Mucosa of stomach (tissue), 1 donor: ENCODE measurements around the gene SLC13A4.
"Not testable (repeated sequence)": the region's sequence is repeated elsewhere in the genome, so short reads cannot be mapped to it uniquely, and the experiment has no call there.

ENCODE experiments used
- H3K27me3 ChIP-seq: one replicate; pipeline ENCODE4 v1.7.0; 2013; ENCODE audit warnings: mild to moderate bottlenecking, low read length; ENCODE audit not compliant: control insufficient read depth, insufficient read depth
- H3K36me3 ChIP-seq: one replicate; pipeline ENCODE4 v1.7.0; 2013; ENCODE audit warnings: low read length; ENCODE audit not compliant: control insufficient read depth, insufficient read depth
- H3K4me1 ChIP-seq: one replicate; pipeline ENCODE4 v1.7.0; 2013; ENCODE audit warnings: mild to moderate bottlenecking, low read length; ENCODE audit not compliant: control insufficient read depth, insufficient read depth
- H3K4me3 ChIP-seq: one replicate; pipeline ENCODE4 v1.7.0; 2013; ENCODE audit warnings: low read length
- H3K9ac ChIP-seq: one replicate; pipeline ENCODE4 v1.7.0; 2013; ENCODE audit warnings: mild to moderate bottlenecking, low read length, moderate library complexity
- H3K9me3 ChIP-seq: one replicate; pipeline ENCODE4 v1.7.0; 2013; ENCODE audit warnings: mild to moderate bottlenecking, low read length, moderate library complexity; ENCODE audit not compliant: control insufficient read depth
- donor health status: Pancreatic carcinoma.

The SLC13A4 gene

GRCh38 chr7:135644729-135645128 is 83.3 kb downstream of the SLC13A4 start:
- no peaks in the 10 kb centered on the region for H3K9me3 ChIP-seq
- no peak overlapping the region for H3K9ac ChIP-seq
- H3K27me3 ChIP-seq = no peaks in the 10 kb centered on the region
- H3K36me3 ChIP-seq = peaks cover 3% of the 10 kb centered on the region
- no peak overlapping the region for H3K4me3 ChIP-seq
- H3K4me1 ChIP-seq = no peaks in the 10 kb centered on the region

DNA sequence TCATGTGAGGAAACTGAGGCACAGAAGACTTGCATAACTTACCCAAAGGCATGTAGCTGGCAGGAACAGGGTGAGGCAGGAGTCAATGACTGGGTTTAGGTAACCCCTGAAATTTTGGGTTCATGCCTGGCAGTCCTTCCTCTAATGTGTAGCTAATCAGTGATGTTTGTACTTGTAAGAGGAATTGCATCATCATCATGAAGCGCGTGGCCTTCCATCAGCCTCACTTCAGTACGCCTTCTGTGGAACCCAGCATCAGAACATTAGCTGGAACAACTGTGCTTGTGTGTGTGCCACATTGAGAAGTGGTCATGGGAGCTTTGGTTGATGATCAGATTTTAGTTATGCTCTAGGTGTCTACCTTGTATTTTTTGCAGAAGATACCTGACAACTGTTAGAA is 83.8 kb downstream of the SLC13A4 start:
- H3K4me3 ChIP-seq = no peak overlapping the region
- H3K36me3 ChIP-seq = peaks cover 3% of the 10 kb centered on the region
- no peak overlapping the region for H3K9ac ChIP-seq
- no peaks in the 10 kb centered on the region for H3K27me3 ChIP-seq
- no peaks in the 10 kb centered on the region for H3K4me1 ChIP-seq
- no peaks in the 10 kb centered on the region for H3K9me3 ChIP-seq

DNA sequence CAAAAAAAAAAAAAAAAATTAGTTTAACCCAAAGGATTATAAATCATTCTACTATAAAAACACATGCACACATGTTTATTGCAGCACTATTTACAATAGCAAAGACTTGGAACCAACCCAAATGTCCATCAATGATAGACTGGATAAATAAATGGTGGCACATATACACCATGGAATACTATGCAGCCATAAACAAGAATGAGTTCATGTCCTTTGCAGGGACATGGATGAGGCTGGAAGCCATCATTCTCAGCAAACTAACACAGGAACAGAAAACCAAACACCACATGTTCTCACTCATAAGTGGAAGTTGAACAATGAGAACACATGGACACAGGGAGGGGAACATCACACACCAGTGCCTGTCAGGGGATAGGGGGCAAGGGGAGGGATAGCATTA is 88.3 kb downstream of the SLC13A4 start:
- H3K9ac ChIP-seq, H3K4me1 ChIP-seq, H3K27me3 ChIP-seq, H3K36me3 ChIP-seq, H3K4me3 ChIP-seq, H3K9me3 ChIP-seq: not testable (repeated sequence)

DNA sequence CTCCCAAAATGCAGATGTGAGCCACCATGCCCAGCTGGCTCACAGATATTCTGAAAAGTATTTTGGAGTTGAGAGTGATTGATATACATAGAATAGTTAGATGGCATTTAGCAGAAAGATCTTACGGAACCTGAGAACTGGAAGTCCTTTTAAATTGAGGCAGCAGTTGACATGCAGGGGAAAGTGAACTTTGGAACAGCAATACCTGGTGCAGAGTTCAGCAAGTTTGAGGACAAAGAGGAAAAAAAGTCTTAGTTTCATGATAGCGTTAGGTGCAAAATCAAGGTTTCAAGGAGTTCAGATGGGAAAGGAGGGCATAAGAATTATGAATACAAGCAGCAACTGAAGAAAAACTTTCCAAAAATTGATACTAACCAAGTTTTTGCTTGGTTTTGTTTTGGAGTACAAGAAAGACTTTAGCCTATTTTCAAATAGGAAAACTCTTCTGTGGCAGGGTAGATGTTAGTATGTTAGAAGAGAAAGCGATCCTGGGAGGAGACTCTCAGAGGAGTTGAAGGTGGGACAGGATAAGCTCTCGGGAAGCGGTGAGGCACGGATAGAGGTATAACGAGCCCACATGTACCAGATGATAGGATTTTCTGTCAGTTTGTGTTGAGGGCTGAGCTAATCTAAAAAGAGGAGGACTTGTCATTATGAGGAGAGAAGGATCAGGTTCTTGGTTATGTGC is 93.7 kb downstream of the SLC13A4 start:
- H3K9ac ChIP-seq = no peak overlapping the region

More for the DNA sequence above, 93.7 kb downstream of the SLC13A4 start:
- H3K9me3 ChIP-seq = no peaks in the 10 kb centered on the region
- H3K27me3 ChIP-seq = no peaks in the 10 kb centered on the region
- no peak overlapping the region for H3K4me3 ChIP-seq
- no peaks in the 10 kb centered on the region for H3K4me1 ChIP-seq
- no peaks in the 10 kb centered on the region for H3K36me3 ChIP-seq
